NCI-H446 (cell line): ENCODE results near the gene DHRS7C.
A peak's percentile ranks its signal among the peaks of the same experiment; 100 is the strongest.

Source experiments
- DNase-seq, 2 experiments: peaks; one replicate each; lab custom pipeline; 2025; lab: John Stamatoyannopoulos, UW

Gene DHRS7C

GRCh38 chr17:9765322-9765721 lies 26.1 kb downstream of the DHRS7C start:
- no peak for DNase-seq

GRCh38 chr17:9763643-9764042 lies 27.7 kb downstream of the DHRS7C start:
- DNase-seq: no peak

- DNase-seq: no peak
These were observed 31.1 kb downstream of the DHRS7C start for GRCh38 chr17:9760266-9760665.

- no peak for DNase-seq
These were observed 36.3 kb downstream of the DHRS7C start for GRCh38 chr17:9755083-9755482.

- DNase-seq: no peak
These were observed 40.9 kb downstream of the DHRS7C start for GRCh38 chr17:9750524-9750923.

- DNase-seq: no peak
These were observed 61.5 kb downstream of the DHRS7C start for GRCh38 chr17:9729735-9730420.

GRCh38 chr17:9729034-9729650 lies 62.2 kb downstream of the DHRS7C start:
- peak in 1 of 2 experiments; percentile 53 for DNase-seq

- no peak for DNase-seq
These were observed 62.8 kb downstream of the DHRS7C start for GRCh38 chr17:9728564-9728963.

- DNase-seq: no peak
These were observed 63.4 kb downstream of the DHRS7C start for GRCh38 chr17:9728005-9728404.

GRCh38 chr17:9726291-9726690 lies 65.1 kb downstream of the DHRS7C start:
- no peak for DNase-seq

- peak in 1 of 2 experiments; percentile 2 for DNase-seq
These were observed 65.8 kb downstream of the DHRS7C start for GRCh38 chr17:9725575-9725974.
